ENCODE data around the gene TMEM244.
"Not testable (repeated sequence)": the region's sequence is repeated elsewhere in the genome, so short reads cannot be mapped to it uniquely, and the experiment has no call there.

TMEM244 gene

DNA sequence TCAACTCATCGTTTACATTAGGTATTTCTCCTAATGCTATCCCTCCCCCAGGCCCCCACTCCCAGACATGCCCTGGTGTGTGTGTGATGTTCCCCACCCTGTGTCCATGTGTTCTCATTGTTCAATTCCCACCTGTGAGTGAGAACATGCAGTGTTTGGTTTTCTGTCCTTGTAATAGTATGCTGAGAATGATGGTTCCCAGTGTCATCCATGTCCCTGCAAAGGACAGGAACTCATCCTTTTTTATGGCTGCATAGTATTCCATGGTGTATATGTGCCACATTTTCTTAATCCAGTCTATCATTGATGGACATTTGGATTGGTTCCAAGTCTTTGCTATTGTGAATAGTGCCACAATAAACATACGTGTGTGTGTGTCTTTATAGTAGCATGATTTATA is 54.0 kb downstream of the TMEM244 start:
- not testable (repeated sequence) for DNase-seq

DNA sequence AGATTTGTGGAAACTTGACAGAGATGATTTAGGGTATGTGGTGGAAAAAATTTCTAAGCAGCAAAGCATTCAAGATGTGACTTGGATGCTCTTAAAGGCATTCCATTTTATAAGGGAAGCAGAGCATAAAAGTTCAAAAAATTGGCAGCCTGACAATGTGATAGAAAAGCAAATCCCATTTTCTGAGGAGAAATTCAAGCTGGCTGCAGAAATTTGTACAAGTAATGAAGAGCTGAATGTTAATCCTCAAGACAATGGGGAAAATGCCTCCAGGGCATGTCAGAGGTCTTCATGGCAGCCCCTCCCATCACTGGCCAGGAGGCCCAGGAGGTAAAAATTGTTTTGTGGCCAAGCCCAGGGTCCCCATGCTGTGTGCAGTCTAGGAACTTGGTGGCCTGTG is 58.2 kb downstream of the TMEM244 start:
- DNase-seq = not testable (repeated sequence)

DNA sequence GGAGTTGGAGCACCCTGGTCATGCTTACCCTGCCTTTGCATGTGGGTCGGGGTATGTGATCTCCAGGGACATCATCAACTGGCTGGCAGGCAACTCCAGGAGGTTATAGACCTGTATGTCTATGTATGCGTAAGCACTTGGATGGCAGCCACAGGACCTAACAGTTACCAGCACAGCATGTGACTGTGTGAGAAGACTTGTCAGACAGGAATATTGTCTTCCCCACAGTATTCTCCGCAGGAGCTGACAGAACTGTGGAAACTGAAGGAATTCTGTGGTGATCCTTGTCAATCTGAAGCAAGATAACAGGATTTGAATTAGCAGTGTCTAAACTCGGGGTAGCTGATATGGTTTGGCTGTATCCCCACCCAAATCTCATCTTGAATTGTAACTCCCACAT is 59.2 kb downstream of the TMEM244 start:
- DNase-seq = no peak

DNA sequence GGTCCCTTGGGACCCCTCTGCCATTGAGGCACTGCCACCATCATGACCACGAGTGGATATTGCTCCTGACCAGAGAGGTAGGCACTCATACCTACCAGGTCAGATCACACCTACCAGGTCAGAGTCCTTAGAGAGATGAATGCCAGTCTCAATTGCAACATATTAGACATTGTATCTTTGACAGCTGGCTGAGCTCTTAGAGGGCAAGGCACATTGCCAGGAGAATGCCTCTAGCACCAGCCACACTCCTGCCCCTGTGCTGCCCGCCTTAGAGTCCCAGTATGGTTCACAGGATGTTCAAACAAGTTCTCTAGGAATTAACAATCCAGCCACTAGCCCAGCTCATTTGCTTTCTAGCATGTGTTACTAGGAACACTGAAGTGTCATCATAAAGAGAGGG is 65.9 kb downstream of the TMEM244 start:
- no peak for DNase-seq

DNA sequence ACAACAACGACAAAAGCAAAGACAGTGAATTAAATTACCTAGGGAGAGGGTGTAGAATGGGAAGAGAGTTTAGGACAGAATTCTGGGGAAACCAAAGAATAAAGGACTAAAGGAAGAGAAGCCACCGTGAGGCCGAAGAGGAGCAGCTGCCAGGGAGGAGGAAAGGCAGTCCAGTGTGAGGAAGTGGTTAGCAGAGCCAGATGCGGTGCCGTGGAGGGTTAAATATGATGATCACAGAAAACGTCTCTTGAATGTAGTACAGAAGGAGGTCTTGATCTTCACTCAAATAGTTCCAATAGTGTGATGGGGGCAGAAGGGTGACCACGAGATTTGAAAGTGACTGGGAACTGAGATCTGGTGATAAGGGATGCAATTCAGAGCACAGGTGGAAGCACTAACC is 67.7 kb downstream of the TMEM244 start:
- no peak for DNase-seq

DNA sequence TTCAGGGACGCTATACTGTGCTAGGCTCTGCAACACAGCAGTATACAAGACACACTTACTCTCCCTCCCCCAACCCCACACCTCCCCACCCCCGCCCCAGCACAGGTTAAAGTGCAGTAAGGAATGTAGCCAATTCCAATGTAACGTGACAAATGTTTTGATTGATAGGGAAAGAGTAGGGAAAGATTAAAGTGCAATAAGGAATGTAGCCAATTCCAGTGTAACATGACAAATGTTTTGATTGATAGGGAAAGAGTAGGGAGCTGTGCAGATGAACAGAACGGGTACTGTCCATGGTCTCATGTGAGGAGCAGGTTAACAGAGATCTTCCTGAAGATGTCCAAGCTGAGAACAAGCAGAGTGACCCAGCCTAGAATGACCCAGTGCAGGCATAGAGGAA is 69.1 kb downstream of the TMEM244 start:
- no peak for DNase-seq

DNA sequence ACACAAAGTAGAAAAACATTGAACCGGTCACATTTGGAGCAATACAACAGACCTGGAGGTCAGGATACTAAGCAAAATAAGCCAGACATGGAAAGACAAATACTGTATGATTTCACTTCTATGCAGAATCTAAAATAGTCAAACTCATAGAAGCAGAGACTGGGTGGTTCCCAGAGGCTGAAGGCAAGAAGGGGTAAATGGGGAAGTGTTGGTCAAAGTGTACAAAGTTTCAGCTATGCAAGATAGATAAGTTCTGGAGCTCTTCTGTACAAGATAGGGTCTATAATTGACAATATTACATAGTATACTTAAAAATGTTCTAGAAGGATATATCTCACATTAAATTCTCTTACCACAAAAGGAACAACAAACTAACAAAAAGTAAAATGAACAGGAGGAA is 70.3 kb downstream of the TMEM244 start:
- DNase-seq = no peak

DNA sequence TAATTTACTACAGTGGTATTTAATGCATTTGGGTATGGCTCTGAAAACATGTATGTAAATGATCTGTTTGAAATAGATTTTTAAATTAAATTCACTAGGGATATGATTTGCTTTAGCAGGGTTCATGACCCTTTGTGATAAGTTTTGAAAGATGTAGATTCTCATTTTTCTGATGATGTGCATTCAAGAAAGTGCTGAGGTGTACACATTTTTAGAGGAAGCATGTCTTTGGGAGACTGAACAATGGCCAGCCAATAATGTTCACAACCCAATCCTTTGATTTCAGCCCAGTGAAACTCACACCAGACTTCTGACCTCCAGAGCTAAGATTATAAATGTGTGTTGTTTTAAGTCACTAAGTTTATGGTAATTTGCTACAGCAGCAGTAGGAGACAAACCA is 71.1 kb downstream of the TMEM244 start:
- DNase-seq = no peak

DNA sequence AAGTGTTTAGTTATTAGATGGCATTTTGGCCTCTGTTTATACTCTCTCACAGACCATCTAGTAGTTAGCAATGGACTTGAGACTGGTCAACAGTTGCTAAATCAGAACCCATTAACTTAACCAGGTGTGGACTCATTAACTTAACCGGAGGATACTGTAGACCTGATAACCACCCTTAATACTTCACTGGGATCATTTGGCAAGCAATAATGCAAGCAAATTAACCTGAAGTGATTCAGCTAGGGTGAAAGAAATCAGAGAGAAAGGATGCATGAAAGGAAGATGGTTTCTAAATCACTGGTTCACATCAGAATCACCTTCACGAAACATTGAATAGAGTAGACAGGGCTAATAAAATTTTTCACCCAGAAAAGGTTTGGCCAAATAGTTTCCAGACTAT is 73.3 kb downstream of the TMEM244 start:
- DNase-seq = no peak

DNA sequence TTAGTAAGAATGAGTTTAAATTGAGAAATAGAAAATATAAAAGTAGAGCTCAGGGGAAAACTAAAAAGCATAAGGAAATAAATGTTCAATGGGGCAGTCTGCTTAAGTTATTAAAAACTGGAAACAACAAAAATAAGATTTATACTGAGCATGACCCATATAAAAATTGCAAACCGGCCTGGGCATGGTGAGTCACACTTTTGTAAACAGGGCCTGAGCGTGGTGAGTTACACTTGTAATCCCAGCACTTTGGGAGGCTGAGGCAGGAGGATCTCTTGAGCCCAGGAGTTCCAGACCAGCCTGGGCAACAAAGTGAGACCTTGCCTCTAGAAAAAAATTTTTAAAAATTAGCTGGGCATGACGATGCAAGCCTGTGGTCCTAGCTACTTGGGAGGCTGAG is 74.6 kb downstream of the TMEM244 start:
- no peak for DNase-seq

DNA sequence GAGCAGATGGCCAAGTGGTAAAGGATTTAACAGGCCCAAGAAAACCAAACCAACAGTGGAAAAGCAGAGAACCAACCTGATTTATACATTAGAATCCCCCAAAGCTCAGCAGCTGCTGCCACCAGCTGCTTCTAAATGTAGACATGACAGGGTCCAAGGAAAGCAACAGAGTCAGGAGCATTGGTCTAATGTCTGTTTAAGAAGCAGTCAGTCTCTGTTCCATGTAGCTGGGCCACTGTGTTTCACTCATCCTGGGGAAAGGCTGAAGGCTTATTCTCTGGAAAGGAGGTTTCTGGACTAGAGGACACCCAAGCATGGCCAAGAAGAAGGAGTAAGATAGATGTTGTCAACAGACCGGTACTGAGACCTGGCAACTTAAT is 75.4 kb downstream of the TMEM244 start:
- DNase-seq = no peak

DNA sequence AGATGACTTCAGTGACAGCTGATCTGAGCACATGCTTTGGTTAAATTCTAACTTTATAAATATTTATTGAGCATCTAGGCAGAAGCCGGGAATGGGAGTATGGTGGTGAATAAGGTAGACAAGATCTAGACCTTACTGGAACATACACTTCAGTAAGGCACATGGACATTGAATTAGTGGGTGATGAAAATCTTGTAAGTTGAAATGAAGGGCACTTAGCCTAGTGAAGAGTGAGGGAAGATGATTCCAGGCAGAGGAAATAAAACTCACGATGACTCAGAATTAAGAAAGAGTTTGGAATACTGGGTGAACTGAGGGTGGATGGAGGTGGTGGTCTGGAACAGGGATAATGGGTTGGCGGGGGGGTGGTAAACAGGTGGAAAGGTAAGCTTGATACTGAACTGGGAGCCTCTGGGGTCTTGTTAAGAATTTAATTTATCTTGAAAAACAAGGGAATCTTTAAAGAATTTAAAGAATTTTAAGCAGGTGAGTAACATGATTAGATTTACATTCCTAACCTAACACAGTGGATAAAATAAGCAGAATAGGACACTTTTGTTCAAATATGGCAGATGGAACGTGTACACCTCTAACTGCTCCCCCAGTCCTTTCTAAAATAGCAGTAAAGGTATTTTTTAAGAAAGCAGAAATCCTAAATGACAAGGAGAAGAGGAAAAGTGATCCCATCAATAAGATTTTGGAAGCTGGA is 75.9 kb downstream of the TMEM244 start:
- peak; percentile 43 for DNase-seq
